HEK293 (cell line): Measurements from ENCODE around the gene CDK6.

ENCODE experiments used
- CTCF ChIP-seq: fragments of 450-650 bp; formaldehyde crosslinking; IDR thresholded peaks from 2 replicates; pipeline ENCODE4 v1.5.1; 2016; ENCODE audit warnings: missing biosample characterization, missing genetic modification characterization
- PRDM6 ChIP-seq: fragments of 450-650 bp; formaldehyde crosslinking; IDR thresholded peaks from 2 replicates; pipeline ENCODE4 v1.5.1; 2017; ENCODE audit warnings: missing biosample characterization, missing genetic modification characterization
- YY1 ChIP-seq: fragments of 450-650 bp; formaldehyde crosslinking; IDR thresholded peaks from 2 replicates; pipeline ENCODE4 v1.5.1; 2018; ENCODE audit warnings: missing biosample characterization, missing genetic modification characterization
- ZBTB1 ChIP-seq: fragments of 450-650 bp; formaldehyde crosslinking; IDR thresholded peaks from 2 replicates; pipeline ENCODE4 v1.5.1; 2016; ENCODE audit warnings: missing biosample characterization, missing genetic modification characterization
- ZBTB11 ChIP-seq: fragments of 450-650 bp; formaldehyde crosslinking; conservative IDR thresholded peaks from 2 replicates; pipeline ENCODE4 v1.5.1; 2016; ENCODE audit warnings: low read depth, missing biosample characterization, missing genetic modification characterization
- ZBTB20 ChIP-seq: fragments of 450-650 bp; formaldehyde crosslinking; IDR thresholded peaks from 2 replicates; pipeline ENCODE4 v1.5.1; 2016; ENCODE audit warnings: missing biosample characterization, missing genetic modification characterization
- ZFP3 ChIP-seq: fragments of 450-650 bp; formaldehyde crosslinking; IDR thresholded peaks from 2 replicates; pipeline ENCODE4 v1.5.1; 2016; ENCODE audit warnings: low read depth, missing biosample characterization, missing genetic modification characterization
- ZNF138 ChIP-seq: fragments of 450-650 bp; formaldehyde crosslinking; IDR thresholded peaks from 2 replicates; pipeline ENCODE4 v1.5.1; 2016; ENCODE audit warnings: missing biosample characterization, missing genetic modification characterization, borderline replicate concordance
- ZNF280D ChIP-seq: fragments of 450-650 bp; formaldehyde crosslinking; IDR thresholded peaks from 2 replicates; pipeline ENCODE4 v1.5.1; 2016; ENCODE audit warnings: missing biosample characterization, missing genetic modification characterization

GRCh38 chr7:92694211-92694610 is 142.2 kb downstream of the CDK6 start:
- no peak for TF ChIP-seq ZFP3
- TF ChIP-seq PRDM6 (tag by site-specific recombination): no peak
- no peak for TF ChIP-seq CTCF
- TF ChIP-seq YY1 (tag by site-specific recombination): no peak
- TF ChIP-seq ZBTB1: no peak
- TF ChIP-seq ZNF138 (tag by site-specific recombination): no peak
- no peak for TF ChIP-seq ZBTB11 (tag by site-specific recombination)
- TF ChIP-seq ZBTB20 (tag by site-specific recombination): no peak
- no peak for TF ChIP-seq ZNF280D (tag by site-specific recombination)
